Esophagus squamous epithelium (tissue), 4 donors: ENCODE measurements around the gene GOLGA6C.
"Not testable (repeated sequence)": the region's sequence is repeated elsewhere in the genome, so short reads cannot be mapped to it uniquely, and the experiment has no call there.

Source experiments
- POLR2A ChIP-seq, 4 donors: fragments of 450-650 bp; IDR thresholded peaks; one replicate each; pipeline ENCODE4 v1.6.1; 2017; ENCODE audit warnings: antibody characterized with exemption in 4 of 4, mild to moderate bottlenecking in 4 of 4, moderate library complexity in 3 of 4
- TF ChIP-seq, protein P1 (sequence below), 6 experiments: fragments of 450-650 bp in 4 of 6; fragments of 200-600 bp in 2 of 6; sonication (generic) in 2 of 6; IDR thresholded peaks; one replicate each; pipeline ENCODE4 v1.5.1; 2016 to 2019; ENCODE audit warnings: antibody characterized with exemption in 6 of 6, mild to moderate bottlenecking in 4 of 6, moderate library complexity in 4 of 6

DNA sequence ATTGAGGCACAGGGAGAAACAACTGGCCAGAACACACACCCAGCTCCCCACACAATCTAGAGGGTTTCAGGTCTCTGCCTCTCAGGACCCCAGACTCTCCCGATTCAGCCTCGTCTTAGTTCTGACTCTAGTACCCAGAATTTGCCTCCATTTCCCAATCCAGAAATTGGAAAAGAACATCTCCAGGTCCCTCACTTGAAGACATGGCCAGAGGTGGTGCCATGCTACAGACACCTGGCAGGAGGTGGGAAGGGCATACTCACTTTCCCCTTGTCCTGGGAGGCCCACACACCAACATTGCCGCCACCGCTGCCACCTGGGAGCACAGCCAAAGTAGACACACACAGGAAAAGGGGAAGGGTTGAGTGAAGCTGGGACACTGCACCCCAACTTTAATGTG lies 44.6 kb downstream of the GOLGA6C start:
- TF ChIP-seq, protein P1, sequence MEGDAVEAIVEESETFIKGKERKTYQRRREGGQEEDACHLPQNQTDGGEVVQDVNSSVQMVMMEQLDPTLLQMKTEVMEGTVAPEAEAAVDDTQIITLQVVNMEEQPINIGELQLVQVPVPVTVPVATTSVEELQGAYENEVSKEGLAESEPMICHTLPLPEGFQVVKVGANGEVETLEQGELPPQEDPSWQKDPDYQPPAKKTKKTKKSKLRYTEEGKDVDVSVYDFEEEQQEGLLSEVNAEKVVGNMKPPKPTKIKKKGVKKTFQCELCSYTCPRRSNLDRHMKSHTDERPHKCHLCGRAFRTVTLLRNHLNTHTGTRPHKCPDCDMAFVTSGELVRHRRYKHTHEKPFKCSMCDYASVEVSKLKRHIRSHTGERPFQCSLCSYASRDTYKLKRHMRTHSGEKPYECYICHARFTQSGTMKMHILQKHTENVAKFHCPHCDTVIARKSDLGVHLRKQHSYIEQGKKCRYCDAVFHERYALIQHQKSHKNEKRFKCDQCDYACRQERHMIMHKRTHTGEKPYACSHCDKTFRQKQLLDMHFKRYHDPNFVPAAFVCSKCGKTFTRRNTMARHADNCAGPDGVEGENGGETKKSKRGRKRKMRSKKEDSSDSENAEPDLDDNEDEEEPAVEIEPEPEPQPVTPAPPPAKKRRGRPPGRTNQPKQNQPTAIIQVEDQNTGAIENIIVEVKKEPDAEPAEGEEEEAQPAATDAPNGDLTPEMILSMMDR (IDR thresholded peaks at IDR 0.05), result not testable (repeated sequence)
- not testable (repeated sequence) for TF ChIP-seq POLR2A (IDR thresholded peaks at IDR 0.05)
